GM23338 (cell line): Measurements from ENCODE around the gene KCNIP1. TPM values are rescaled to one million over a fixed set of nuclear protein-coding genes. Genes with fewer than 3 reads are reported as not detected.

Experiments
- ATAC-seq: fragments of 200-7000 bp; cut with Tn5 transposase; 3 replicates; pipeline ENCODE4 v1.9.1; 2020
- DNase-seq: peaks from one replicate; pipeline ENCODE4 v3.0.0-alpha.2; 2015; ENCODE audit warnings: low spot score
- H2AFZ ChIP-seq: fragments of 200-600 bp; sonication (generic); 2 replicates; pipeline ENCODE4 v1.8.0; 2016; ENCODE audit warnings: antibody characterized with exemption, mild to moderate bottlenecking, moderate library complexity
- H3F3A ChIP-seq: fragments of 200-600 bp; sonication (generic); replicated peaks from 2 replicates; pipeline ENCODE4 v1.8.0; 2017; ENCODE audit warnings: antibody characterized with exemption, mixed run types, low read depth
- H3K27ac ChIP-seq: fragments of 200-600 bp; sonication (generic); 2 replicates; pipeline ENCODE4 v1.6.1; 2016; ENCODE audit warnings: low read depth
- H3K27me3 ChIP-seq: fragments of 200-600 bp; sonication (generic); 2 replicates; pipeline ENCODE4 v1.8.0; 2016; ENCODE audit warnings: mild to moderate bottlenecking, mixed run types, moderate library complexity; ENCODE audit not compliant: insufficient read depth
- H3K36me3 ChIP-seq: fragments of 200-600 bp; sonication (generic); 2 replicates; pipeline ENCODE4 v1.8.0; 2016; ENCODE audit warnings: mild to moderate bottlenecking; ENCODE audit not compliant: insufficient read depth
- H3K4me1 ChIP-seq: fragments of 200-600 bp; sonication (generic); 2 replicates; pipeline ENCODE4 v1.8.0; 2016; ENCODE audit warnings: mild to moderate bottlenecking, moderate library complexity; ENCODE audit not compliant: insufficient read depth
- H3K4me2 ChIP-seq: fragments of 200-600 bp; sonication (generic); 2 replicates; pipeline ENCODE4 v1.7.1; 2017; ENCODE audit warnings: mixed run types
- H3K4me3 ChIP-seq: fragments of 200-600 bp; sonication (generic); 2 replicates; pipeline ENCODE4 v1.6.1; 2016; ENCODE audit warnings: mixed run types
- H3K79me2 ChIP-seq: fragments of 200-600 bp; sonication (generic); replicated peaks from 2 replicates; pipeline ENCODE4 v1.8.0; 2017; ENCODE audit warnings: mild to moderate bottlenecking; ENCODE audit not compliant: insufficient read depth
- H3K9me2 ChIP-seq: fragments of 200-600 bp; sonication (generic); 2 replicates; pipeline ENCODE4 v1.8.0; 2017; ENCODE audit not compliant: insufficient read depth
- H4K20me1 ChIP-seq: fragments of 200-600 bp; sonication (generic); replicated peaks from 2 replicates; pipeline ENCODE4 v1.8.0; 2017; ENCODE audit warnings: mild to moderate bottlenecking; ENCODE audit not compliant: insufficient read depth
- H3K27ac Mint-ChIP-seq: 2 replicates; pipeline ENCODE4 v1.8.0; 2020; ENCODE audit warnings: inconsistent platforms, mild to moderate bottlenecking, moderate library complexity, mixed read lengths
- H3K27me3 Mint-ChIP-seq: 3 replicates; pipeline ENCODE4 v1.8.0; 2022; ENCODE audit warnings: low read depth, mild to moderate bottlenecking, moderate library complexity, mixed read lengths, inconsistent platforms; ENCODE audit not compliant: insufficient read depth, poor library complexity
- H3K36me3 Mint-ChIP-seq: 3 replicates; pipeline ENCODE4 v1.8.0; 2021; ENCODE audit warnings: low read depth, mild to moderate bottlenecking, inconsistent platforms, moderate library complexity, mixed read lengths
- H3K4me1 Mint-ChIP-seq: 3 replicates; pipeline ENCODE4 v1.8.0; 2020; ENCODE audit warnings: mild to moderate bottlenecking, inconsistent platforms, mixed read lengths
- H3K4me3 Mint-ChIP-seq: 3 replicates; pipeline ENCODE4 v1.8.0; 2021; ENCODE audit warnings: moderate library complexity, mild to moderate bottlenecking, inconsistent platforms, mixed read lengths
- H3K9me3 Mint-ChIP-seq: 3 replicates; pipeline ENCODE4 v1.8.0; 2020; ENCODE audit warnings: moderate library complexity, mild to moderate bottlenecking, inconsistent platforms, mixed read lengths
- CREB1 ChIP-seq: fragments of 250-450 bp; sonication (Bioruptor Pico); IDR thresholded peaks from 2 replicates; pipeline ENCODE4 v1.5.0; 2020; ENCODE audit warnings: low read depth, mild to moderate bottlenecking, moderate library complexity
- EZH2 ChIP-seq: fragments of 200-600 bp; sonication (generic); IDR thresholded peaks from one replicate; pipeline ENCODE4 v1.8.0; 2017; ENCODE audit warnings: antibody characterized with exemption, mild to moderate bottlenecking, low read depth; ENCODE audit not compliant: unreplicated experiment
- EZH2phosphoT487 ChIP-seq: fragments of 200-600 bp; sonication (generic); IDR thresholded peaks from one replicate; pipeline ENCODE4 v1.8.1; 2018; ENCODE audit warnings: antibody characterized with exemption; ENCODE audit not compliant: unreplicated experiment
- JUNB ChIP-seq: IDR thresholded peaks from one replicate; pipeline ENCODE4 v1.6.1; 2016; ENCODE audit warnings: antibody characterized with exemption; ENCODE audit not compliant: unreplicated experiment
- NANOG ChIP-seq: IDR thresholded peaks from 2 replicates; pipeline ENCODE4 v1.6.1; 2016; ENCODE audit warnings: antibody characterized with exemption, borderline replicate concordance
- POLR2AphosphoS5 ChIP-seq: IDR thresholded peaks from 2 replicates; pipeline ENCODE4 v1.6.1; 2016; ENCODE audit warnings: antibody characterized with exemption, low read depth
- STAT1 ChIP-seq: IDR thresholded peaks from one replicate; pipeline ENCODE4 v1.6.1; 2016; ENCODE audit warnings: antibody characterized with exemption; ENCODE audit not compliant: unreplicated experiment
- ZNF114 ChIP-seq: fragments of 250-450 bp; sonication (Bioruptor Pico); IDR thresholded peaks from 2 replicates; pipeline ENCODE4 v1.5.0; 2020; ENCODE audit warnings: mild to moderate bottlenecking, moderate library complexity
- ZNF331 ChIP-seq: fragments of 250-450 bp; sonication (Bioruptor Pico); IDR thresholded peaks from 2 replicates; pipeline ENCODE4 v1.5.0; 2020; ENCODE audit warnings: low read depth, mild to moderate bottlenecking, moderate library complexity
- polyA plus RNA-seq: library from polyadenylated mRNA; unstranded; fragments of >200 nt; fragmentation: Nextera tagmentation; extraction: Ambion mirVana; gene quantifications from 2 replicates; pipeline ENCODE4 v1.2.1, GENCODE V29; 2016
- total RNA-seq: library from RNA; depleted of rRNA; stranded (reverse); fragments of >200 nt; shearing (Covaris generic); gene quantifications from 2 replicates; pipeline ENCODE4 v1.2.3, GENCODE V29; 2014
- TF ChIP-seq, protein P1 (sequence below): IDR thresholded peaks from 2 replicates; pipeline ENCODE4 v1.6.1; 2016; ENCODE audit warnings: antibody characterized with exemption
- TF ChIP-seq, protein P2 (sequence below), 2 experiments: fragments of 200-600 bp in 1 of 2; sonication (generic) in 1 of 2; conservative IDR thresholded peaks; 2 replicates each; pipeline versions ENCODE4 v1.5.1 to v1.6.1; 2016 to 2017; ENCODE audit warnings: antibody characterized with exemption in 2 of 2, low read depth in 2 of 2, mild to moderate bottlenecking in 2 of 2, moderate library complexity in 1 of 2

The KCNIP1 gene
- total and polyA plus RNA-seq, 2 experiments from 2014 or later, result 0.31 to 0.87 TPM

DNA sequence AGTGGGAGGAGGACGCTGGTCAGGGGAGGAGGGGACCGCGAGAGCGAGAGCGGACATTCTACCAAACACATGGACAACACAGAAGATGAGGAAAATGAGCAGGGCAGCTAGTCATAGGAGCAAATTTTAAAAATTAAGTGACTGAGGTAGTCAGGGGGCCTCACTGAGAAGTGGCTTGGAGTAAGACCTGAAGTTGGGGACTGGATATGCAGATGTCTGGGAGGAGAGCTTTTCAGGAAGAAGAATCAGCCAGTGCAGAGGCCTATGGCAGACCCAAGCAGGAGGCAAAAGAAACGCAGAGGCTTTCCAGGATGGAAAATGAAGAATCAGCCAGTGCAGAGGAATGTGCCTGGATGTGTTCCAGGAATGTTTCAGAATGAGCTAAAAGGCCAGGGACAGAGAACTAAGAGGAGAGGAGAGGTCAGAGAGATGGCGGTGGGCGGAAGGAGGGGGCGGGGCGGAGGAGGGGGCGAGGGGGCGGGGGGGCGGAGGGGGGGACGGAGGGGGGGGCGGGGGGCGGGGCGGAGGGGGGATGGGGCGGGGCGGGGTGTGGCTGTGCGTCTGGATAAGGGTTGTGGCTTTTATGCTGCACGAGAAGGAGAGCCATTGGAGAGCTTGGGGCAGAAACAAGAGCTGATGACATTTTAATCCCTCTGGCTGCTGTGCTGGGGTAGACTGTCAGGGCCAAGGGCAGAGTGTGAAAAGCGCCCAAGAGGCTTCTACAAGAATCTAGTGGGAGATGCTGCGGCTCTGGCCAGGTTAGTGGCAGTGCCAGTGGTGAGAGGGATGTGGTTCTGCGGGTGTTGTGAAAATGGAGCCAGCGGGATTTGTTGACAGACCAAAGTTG lies 129.6 kb downstream of the KCNIP1 start:
- Mint-ChIP-seq H3K27me3 (peaks cover 5% of the 10 kb centered on the region), H3K27ac (peak overlapping the region; percentile 89), H3K36me3 (no peaks in the 10 kb centered on the region), H3K4me1 (peaks cover 30% of the 10 kb centered on the region), H3K4me3 (peak overlapping the region; percentile 79), H3K9me3 (no peaks in the 10 kb centered on the region; the same call in 2 of the 3 replicates)
- no peaks in the 10 kb centered on the region for H3K36me3 ChIP-seq
- peak overlapping the region; percentile 97 for H3K27ac ChIP-seq
- TF ChIP-seq POLR2AphosphoS5 (peak; percentile 58; the same call in 1 of the 2 replicates), NANOG (no peak)
- TF ChIP-seq, protein P1, sequence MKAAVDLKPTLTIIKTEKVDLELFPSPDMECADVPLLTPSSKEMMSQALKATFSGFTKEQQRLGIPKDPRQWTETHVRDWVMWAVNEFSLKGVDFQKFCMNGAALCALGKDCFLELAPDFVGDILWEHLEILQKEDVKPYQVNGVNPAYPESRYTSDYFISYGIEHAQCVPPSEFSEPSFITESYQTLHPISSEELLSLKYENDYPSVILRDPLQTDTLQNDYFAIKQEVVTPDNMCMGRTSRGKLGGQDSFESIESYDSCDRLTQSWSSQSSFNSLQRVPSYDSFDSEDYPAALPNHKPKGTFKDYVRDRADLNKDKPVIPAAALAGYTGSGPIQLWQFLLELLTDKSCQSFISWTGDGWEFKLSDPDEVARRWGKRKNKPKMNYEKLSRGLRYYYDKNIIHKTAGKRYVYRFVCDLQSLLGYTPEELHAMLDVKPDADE, result no peak
- no peaks in the 10 kb centered on the region for H4K20me1 ChIP-seq
- no peaks in the 10 kb centered on the region for H3K9me2 ChIP-seq
- no peaks in the 10 kb centered on the region for H3K79me2 ChIP-seq
- peak overlapping the region; percentile 80 for H3K4me3 ChIP-seq
- peak; percentile 74 for DNase-seq
- peak; percentile 39 for ATAC-seq
- peaks cover 17% of the 10 kb centered on the region; the same call in 1 of the 2 replicates for H3F3A ChIP-seq
- H3K4me1 ChIP-seq, result peaks cover 25% of the 10 kb centered on the region
- H2AFZ ChIP-seq, result peak overlapping the region; percentile 91
- peak overlapping the region; percentile 98 for H3K4me2 ChIP-seq
- no peaks in the 10 kb centered on the region for H3K27me3 ChIP-seq

- Histone ChIP-seq H3K4me2 (peak overlapping the region; percentile 79), H3K27me3 (no peaks in the 10 kb centered on the region), H3K9me2 (0 out of 2 replicates have a peak, but pooled peaks cover under 1% of the 10 kb centered on the region), H3K27ac (peak overlapping the region; percentile 81; the same call in 1 of the 2 replicates), H3K4me1 (peaks cover 32% of the 10 kb centered on the region), H4K20me1 (no peaks in the 10 kb centered on the region), H3K36me3 (no peaks in the 10 kb centered on the region), H3F3A (peaks cover 21% of the 10 kb centered on the region; the same call in 1 of the 2 replicates), H2AFZ (no peak overlapping the region), H3K4me3 (peak overlapping the region; percentile 65), H3K79me2 (no peaks in the 10 kb centered on the region)
- DNase-seq (peak; percentile 46), ATAC-seq (no peak)
- Mint-ChIP-seq H3K27me3 (peaks cover 5% of the 10 kb centered on the region), H3K9me3 (no peaks in the 10 kb centered on the region; the same call in 2 of the 3 replicates), H3K27ac (peak overlapping the region; percentile 89), H3K4me1 (peaks cover 40% of the 10 kb centered on the region), H3K4me3 (peak overlapping the region; percentile 79), H3K36me3 (no peaks in the 10 kb centered on the region)
- TF ChIP-seq ZNF114 (CRISPR knock-in tag) (no peak), EZH2phosphoT487 (no peak), ZNF331 (no peak), STAT1 (no peak), EZH2 (no peak), CREB1 (CRISPR knock-in tag) (no peak), JUNB (no peak), POLR2AphosphoS5 (no peak), NANOG (no peak)
- TF ChIP-seq, protein P1, result no peak
- TF ChIP-seq, protein P2, sequence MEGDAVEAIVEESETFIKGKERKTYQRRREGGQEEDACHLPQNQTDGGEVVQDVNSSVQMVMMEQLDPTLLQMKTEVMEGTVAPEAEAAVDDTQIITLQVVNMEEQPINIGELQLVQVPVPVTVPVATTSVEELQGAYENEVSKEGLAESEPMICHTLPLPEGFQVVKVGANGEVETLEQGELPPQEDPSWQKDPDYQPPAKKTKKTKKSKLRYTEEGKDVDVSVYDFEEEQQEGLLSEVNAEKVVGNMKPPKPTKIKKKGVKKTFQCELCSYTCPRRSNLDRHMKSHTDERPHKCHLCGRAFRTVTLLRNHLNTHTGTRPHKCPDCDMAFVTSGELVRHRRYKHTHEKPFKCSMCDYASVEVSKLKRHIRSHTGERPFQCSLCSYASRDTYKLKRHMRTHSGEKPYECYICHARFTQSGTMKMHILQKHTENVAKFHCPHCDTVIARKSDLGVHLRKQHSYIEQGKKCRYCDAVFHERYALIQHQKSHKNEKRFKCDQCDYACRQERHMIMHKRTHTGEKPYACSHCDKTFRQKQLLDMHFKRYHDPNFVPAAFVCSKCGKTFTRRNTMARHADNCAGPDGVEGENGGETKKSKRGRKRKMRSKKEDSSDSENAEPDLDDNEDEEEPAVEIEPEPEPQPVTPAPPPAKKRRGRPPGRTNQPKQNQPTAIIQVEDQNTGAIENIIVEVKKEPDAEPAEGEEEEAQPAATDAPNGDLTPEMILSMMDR (conservative IDR thresholded peaks at IDR 0.05; ENCODE audit: low read depth in 2 of 2), result no peak
These were observed 130.6 kb downstream of the KCNIP1 start for GRCh38 chr5:170634256-170634990.
